GM18951 (cell line): ENCODE measurements around the gene IL18BP.

Experiments used
- POLR2A ChIP-seq: IDR thresholded peaks from 4 replicates; pipeline ENCODE4 v1.6.1; 2011; ENCODE audit warnings: mild to moderate bottlenecking; ENCODE audit not compliant: insufficient read length, insufficient read depth; ENCODE audit errors: extremely low read depth
- in situ Hi-C: fragments of 300-500 bp; cut with MboI; formaldehyde crosslinking; loops from one replicate; pipeline ENCODE4 v1.12.0; 2022; ENCODE audit warnings: low sequenced_read_pairs, mixed read lengths, inconsistent platforms; ENCODE audit not compliant: unreplicated experiment

The IL18BP gene

DNA sequence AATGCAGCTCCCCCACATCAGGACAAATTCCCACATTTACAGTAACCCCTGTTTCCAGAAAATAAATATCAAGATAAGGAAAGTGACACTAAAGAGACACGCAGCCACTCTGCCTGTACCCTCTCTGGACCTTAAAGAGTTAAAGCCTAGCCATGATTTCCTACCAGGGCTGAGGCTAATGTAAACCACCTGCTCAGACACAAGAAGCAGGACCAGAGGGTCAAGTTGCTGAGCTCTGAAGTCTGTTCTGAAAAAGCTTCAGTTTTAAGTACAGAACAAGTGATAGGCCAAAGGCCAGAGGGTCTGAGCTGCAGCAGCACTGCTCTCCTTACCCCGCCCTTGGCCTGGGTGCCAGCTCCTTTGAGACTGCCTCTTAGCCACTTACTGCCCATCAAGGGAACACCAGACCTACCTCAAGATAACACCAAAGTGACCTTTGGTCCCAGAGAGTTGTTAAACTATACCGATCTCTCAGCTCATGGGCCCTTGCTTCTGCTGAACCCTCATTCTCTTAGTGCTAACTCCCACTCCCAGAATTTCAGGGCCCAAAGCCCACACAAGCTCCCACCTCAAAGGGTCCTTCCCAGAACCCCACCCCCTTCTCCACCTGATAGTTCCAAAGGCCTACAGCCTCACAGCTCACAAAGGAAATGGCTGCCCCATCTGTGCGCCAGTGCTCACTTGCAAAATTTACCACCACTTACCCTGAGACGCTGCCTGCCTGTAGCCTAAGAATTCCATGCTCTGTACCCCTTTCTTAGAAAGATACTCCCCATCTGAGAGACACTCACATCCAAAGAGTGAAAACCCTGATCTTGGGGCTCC lies 40.5 kb downstream of the IL18BP start:
- no peak for TF ChIP-seq POLR2A
- in situ Hi-C loops: no loop called here

DNA sequence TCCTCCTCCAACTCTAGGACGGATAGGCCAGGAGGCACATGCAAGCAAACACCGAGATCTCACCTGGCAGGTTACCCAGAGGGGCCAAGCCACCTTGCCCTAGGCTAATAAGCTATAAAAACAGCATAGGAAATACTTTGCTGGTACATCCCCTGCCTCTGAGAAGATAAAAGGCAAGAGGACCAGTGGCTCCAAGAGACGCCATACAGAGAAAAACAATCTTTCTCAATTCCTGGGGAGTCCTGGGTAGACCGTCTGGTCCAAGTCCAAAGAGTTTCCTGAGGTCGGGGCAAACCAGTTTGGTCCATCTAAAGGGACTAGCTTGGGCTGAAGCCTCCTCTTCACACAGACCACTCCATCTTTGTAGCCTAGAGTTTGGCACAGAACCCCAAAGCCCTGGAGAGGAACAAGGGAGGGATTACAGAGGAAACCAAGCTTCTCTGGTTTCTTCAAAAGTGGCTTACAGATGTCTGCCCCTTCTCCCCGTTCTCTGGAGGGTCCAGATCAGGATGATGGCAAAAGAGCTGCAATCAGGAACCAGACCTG lies 41.2 kb downstream of the IL18BP start:
- TF ChIP-seq POLR2A: no peak
- in situ Hi-C loops: no loop called here

DNA sequence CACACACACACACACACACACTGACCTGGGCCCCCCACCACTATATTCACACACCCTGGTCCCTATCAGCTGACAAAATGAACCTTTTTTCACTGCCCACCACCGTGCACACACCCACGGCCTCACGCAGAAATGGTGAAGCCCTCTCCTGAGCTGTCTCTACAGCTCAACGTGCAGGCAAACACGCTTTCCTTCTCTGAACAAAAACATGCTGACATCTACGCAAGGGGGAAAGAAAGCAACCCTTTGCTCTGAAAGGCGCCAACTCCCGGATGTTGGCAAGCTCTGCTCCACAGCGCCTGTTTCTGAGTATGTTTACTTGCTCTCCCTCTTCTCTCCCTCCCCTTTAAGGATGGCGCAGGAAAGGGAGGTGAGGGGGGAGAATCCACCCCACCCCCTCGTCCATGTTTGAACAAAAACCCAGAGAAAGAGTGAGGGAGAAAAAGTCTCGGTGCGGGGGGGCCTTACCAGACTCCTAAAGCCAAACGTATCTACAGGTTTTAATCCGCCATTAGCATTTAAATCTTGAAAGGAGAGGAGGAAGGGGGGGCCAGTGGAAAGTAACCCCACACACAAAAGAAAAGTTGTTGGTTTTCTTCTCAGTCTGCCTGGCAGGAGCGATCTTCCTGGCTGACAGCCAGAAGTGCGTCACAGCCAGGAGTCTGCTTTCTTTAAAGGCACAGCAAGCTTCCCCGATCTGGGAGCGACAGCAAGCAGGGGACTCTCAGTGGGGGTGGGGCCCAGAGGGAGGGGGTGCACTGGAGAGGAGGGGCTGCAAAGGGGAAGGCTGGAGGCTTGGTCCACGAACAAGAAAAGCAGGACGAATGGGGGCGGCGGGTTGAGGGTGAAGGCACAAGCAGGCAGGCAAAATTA lies 42.0 kb downstream of the IL18BP start:
- in situ Hi-C loops: no loop called here
- TF ChIP-seq POLR2A: peak; percentile 24

DNA sequence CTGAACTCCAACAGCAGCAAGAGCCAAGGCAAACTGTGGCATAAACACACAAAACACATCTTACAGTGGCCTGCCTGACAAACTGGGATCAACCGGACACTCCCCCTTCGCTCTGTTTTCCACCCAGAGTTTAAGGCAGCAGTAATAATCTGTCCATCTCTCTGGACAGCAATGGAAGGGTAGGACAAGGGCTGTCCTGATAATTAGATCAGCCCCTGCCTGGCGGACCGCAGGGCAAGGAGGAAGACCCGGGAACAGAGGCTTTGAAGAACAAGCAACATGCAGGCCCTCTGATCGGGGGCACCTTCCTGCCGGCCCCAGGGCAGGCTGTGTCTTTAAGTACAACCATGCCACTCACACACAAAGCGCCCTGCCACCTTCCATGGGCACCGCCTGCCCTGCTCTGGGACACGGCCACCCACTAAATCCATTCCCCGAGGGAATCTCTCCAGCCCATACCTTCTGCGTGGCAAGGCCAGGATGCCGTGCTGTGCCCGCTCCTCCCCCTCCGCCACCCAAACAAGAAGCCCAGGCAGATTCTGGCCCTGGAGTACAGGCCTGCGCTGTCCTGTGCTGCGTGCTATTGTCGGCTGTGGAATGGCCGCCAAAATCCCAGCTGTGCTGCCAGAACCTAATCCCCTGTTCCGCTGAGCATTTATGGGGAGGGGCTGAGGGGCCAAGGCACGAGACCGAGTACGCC lies 42.8 kb downstream of the IL18BP start:
- TF ChIP-seq POLR2A: peak; percentile 47
- in situ Hi-C loops: no loop called here

DNA sequence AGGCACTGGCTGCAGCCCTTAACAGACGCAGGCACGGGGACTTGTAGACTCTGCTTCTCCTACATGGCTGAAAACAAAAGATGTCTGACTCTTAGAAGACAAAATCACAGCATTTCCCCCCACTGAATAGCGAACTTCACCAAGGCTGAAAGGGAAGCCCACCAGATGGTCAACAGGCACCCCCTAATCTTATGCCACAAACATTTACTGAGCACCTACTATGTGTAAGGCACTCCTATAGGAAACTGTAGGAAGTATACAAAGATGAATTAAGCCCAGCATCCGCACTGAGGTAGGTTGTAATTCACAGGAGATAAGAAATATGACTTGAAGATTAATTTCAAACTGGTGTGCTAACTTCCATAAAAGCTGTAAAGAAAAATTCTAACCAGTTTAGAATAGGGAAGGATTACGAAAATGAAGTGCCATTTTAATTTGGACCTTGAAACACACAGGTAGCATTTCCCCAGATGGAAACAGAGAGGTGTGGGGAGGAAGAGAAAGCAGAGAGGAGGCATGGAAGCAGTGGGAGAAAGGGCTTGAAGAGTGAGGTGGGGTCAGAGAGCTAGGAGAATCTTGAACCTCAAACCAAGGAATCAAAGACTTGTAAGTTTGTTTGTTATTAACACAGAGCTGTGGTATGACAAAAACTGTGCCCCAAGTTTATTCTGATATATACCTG lies 43.5 kb downstream of the IL18BP start:
- no peak for TF ChIP-seq POLR2A
- in situ Hi-C loops: no loop called here

DNA sequence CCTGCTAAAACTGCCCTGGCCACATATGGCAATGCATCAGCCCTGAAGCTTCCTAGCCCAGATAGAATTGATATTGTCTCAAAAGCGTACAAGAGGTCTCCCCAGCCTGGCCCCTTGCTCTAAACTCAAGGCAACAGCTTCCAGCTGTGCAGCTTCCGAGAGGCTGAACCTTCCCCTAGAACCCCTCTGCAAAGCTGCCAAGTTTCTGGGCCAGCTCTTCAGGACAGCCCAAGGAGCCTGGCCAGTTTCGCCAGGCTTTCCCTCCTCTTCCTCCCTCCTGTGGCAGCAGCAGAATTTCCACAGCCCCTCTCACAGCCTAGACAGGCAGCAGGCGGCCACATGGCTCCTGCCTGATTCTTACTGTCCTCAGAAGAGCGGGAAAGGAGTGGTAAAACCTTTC lies 47.1 kb downstream of the IL18BP start:
- TF ChIP-seq POLR2A: no peak
- in situ Hi-C loops: no loop called here

DNA sequence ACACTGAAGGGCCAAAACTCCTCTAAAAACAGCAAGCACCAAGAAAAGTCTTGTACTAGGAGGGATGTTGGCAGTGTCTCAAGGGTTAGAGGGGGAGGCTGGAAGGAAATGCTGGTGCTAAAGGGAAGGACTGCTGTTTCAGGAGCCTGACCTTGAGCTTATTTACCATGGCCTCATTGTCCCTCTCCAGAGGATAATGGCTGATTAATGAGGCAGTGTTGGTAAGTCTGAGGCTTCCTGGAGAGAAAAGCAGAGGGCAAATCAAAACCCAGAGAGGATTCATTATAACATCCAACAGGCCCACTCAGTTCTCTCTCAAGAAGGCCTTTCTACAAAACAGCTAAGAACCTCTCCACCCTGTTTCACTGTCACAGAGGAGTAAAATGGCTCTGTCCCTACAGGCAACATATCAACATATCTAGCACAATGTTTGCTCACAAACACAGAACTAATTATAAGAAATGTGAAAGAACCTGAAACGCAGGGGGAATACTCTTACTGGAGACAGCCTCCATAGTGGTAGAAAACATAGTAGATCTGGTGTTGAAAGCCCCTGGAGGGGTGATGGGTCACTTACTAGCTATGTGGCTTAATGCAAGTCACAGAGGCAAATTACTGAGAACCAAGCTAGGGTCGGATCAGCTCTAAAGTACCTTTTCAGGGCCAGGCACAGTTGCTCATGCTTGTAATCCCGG lies 50.2 kb downstream of the IL18BP start:
- no peak for TF ChIP-seq POLR2A
- in situ Hi-C loops: no loop called here
